T47D (cell line): ENCODE results near the gene TUSC2.

ENCODE experiments used
- DNase-seq, 2 experiments: peaks; one replicate each; pipeline versions ENCODE4 v3.0.0 to v3.0.0-alpha.2; 2011 to 2012; ENCODE audit warnings: low read depth in 1 of 2, low spot score in 1 of 2
- JUND ChIP-seq: IDR thresholded peaks from 2 replicates; pipeline ENCODE4 v1.6.1; 2012; ENCODE audit warnings: low read depth
- in situ Hi-C: cut with HindIII; loops from 2 replicates; pipeline ENCODE4 v1.10.0; 2016; ENCODE audit warnings: low sequenced_read_pairs, low pct_unique_long_range_greater_than_20kb

TUSC2 gene

DNA sequence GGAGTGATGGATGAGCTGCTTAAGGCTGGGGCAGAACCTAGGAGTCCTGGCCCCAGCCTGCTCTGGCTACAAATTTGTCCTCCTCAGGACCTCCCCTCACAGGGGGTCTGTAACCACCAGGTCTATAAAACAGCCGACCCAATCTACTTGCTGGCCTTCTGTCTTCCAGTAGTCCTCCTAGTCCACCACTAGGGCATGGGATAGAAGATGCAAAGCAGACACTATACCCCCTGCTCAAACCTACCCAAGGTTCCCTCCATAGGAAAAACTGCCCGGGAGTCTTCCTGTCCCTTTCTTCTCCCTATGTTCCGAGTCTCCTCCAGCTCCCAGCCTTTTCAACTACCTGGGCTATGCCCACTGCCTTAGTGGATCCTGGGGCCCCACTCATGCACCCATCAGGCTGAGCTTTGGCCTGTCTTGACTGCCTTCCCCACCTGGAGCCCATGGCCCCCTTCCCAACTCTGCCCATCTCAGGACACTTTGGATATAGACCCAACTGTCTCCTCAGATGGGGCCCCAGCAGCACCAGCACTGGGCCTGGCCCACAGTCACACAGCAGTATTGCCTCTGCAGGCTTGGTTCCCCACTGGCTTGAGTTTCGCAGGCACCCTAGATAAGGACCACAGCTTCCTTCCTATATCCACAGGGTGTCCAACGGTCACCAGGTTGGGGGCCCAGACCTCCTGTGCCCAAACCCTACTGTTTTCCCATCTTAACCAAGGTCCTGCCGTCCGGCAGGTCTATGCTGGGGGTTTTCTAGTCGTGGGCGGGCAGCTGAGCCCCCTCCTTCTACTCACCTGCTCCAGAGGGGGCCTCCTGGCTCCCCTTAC lies 29.9 kb downstream of the TUSC2 start:
- no peak for TF ChIP-seq JUND
- in situ Hi-C loops = no loop called here
- no peak for DNase-seq

DNA sequence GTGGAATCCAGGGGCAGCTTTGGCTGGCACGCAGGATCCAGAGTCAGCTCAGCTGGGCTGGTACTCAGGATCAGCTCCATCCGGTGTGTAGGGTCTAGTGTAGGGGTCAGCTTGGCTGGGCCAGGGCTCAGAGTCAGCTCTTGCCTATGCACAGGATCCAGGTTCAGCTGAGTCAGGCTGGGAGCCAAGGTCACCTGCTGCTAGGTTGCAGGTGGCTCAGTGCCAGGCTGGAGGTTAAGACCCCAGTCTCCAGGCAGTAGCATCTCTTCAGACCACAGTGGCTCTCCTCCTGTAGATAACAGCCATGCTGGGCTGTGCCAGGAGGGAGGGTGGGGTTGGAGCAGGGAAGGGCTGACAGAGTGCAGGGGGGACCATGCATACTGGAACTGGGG lies 30.6 kb downstream of the TUSC2 start:
- in situ Hi-C loops = no loop called here
- no peak for DNase-seq
- no peak for TF ChIP-seq JUND

DNA sequence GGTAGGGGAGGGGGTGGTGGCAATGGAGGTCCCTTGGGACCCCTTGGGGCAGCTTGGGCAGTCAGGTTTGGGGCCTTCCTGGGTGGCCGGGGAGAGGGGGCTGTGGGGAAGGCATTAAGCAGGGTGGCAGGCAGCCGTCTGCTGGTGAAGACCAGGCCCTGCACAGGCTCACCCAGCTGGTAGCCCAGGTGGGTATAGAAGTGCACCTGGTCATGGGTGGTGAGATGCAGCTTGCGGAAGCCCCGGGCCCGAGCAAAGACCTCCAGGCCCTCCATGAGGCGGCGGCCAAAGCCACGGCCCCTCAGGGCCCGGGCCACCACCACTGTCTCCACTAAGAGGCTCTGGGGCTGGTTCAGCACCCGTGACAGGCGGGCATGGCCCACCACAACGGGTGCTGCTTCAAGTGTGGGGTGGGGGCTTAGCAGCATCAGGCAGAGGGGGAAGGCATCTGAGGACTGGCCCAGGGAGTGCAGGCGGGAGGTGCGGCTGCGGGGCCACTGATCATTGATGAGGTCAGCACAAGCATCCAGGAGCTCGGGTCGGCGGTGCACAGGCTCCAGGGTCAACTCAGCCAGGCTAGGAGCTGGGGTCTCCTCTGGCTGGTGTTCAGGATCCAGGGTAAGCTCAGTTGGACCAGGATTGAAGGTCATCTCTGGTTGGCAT lies 31.2 kb downstream of the TUSC2 start:
- no peak for TF ChIP-seq JUND
- in situ Hi-C loops = no loop called here
- no peak for DNase-seq

DNA sequence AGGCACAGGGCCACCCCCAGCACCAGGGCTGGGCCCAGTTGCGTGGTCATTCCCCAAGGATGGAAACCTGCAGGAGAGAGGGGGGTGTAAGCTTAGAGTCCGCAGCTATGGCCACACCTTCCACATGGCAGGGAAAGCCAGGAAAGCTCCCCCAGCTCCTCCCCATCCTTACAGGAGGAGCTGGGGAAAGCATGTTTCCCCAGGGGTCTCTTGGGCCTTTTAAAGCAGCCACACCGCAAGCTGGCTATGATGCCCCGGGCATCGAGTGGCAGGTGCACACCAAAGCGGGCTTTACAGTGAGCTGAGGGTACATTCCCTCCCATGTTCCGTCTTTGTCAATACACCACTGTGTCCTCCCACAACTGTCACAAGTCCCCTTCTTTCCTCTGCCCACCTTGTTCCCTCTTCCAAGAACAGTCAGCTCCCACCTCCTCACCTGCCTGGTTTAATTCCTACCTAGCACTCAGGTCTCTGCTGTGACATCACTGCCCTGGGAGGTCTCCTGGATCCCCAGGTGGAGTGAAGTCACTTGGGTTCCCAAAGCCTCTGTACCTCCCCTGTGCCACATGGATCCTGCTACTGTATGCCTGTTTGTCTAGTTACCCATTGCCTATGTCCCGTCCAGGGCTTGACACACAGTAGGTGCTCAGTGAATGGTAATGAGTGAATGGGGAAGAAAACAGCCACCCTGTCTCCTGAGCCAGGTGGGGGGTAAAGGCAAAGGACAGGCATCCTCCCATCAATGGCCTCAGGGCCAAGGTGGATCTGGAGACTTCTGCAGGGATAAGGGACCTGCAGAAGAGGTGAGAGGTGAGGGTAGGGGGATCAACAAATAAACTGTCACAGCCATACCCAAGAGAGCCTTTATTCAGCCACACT lies 32.2 kb downstream of the TUSC2 start:
- DNase-seq = no peak
- in situ Hi-C loops = no loop called here
- no peak for TF ChIP-seq JUND

DNA sequence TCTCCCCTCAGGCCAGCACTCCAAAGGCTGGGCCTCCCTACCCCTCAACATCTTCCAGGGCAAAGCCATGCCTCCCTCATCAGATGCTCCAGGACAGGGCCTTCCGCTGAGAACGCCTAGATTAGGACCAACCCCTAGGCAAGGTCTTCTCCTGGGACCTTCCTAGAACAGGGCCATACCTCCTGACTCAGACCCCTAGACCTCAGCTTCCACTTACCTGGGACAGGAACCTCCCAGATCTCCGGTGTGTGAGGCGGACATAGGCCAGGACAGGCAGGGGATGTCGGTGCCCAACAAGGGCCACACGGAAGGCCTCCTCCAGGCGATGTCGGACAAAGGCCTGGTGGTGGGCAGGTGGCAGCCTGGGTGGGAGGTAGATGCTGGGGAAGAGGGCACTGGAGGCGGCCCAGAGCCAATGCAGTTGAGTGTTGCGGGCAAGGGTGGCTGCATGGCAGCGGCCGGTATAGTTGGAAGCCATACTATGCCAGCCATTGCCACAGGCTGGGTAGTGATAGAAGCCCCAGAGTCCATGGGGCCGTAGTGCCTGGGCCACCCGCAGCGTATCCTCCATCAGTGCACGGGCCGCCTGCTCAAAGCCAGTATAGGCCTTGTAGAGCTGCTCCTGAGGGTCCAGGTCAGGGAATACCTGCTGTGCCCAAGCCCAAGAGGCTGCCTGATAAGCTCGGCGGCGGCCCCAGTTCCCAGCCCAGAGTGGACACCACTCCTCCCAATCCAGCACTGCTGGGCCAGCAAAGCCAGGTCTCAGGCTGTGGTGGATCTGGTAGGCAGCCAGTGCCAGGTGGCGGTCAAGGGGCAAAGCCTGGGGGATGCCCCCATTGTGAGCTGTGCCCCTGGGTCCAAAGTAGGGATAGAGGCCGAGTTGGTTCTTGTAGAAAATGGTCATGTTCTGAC lies 33.3 kb downstream of the TUSC2 start:
- in situ Hi-C loops = no loop called here
- TF ChIP-seq JUND = no peak

DNA sequence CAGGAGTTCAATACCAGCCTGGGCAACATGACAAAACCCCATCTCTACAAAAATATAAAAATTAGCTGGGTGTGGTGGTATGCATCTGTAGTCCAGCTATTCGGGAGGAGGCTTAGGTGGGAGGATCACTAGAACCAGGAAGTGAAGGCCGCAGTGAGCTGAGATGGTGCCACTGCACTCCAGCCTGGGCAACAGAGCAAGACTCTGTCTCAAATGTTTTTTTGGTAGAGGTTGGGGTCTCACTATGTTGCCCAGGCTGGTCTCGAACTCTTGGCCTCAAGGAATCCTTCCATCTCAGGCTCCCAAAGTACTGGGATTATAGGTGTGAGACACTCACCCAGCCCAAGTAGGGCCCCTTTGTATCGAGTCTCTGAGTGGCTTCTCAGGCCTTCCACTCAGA lies 33.9 kb downstream of the TUSC2 start:
- in situ Hi-C loops = no loop called here
- no peak for TF ChIP-seq JUND

More for the DNA sequence above, 33.3 kb downstream of the TUSC2 start:
- DNase-seq = no peak

DNA sequence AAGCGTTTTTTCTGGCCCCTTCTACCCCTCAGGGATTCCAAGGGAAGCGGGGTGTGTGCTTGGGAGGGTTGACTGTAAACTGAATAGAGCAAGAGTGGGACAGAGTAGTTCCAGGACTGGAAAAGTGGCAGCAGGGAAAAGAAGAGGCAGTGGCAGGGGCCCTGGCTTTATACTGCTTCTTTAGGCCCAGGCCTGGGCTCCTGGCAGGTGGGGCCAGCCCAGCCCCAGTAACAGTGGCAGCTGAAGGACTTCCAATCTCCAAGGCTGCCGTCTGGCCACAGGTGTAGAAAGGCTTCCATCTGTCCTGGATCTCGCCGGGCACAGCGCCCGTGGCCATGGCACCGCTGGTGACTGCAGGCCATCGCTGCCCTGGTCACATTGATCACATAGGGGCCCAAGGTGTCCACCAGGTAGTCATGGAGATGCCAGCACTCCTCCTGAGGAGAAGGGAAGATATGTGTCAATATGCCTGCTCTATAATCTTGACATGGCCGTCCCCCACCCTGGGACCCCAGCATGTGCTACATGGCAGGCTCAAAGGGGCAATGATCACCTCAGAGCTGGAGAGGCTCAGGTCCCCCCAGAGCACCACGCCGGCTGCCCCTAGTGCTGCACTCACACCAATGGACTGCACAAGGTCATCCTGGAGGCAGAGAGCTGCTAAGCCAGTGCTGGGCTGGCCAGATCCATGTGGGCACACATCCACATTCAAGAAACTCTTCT lies 34.8 kb downstream of the TUSC2 start:
- no peak for DNase-seq
- TF ChIP-seq JUND = no peak
- in situ Hi-C loops = no loop called here

More for the DNA sequence above, 33.9 kb downstream of the TUSC2 start:
- no peak for DNase-seq

DNA sequence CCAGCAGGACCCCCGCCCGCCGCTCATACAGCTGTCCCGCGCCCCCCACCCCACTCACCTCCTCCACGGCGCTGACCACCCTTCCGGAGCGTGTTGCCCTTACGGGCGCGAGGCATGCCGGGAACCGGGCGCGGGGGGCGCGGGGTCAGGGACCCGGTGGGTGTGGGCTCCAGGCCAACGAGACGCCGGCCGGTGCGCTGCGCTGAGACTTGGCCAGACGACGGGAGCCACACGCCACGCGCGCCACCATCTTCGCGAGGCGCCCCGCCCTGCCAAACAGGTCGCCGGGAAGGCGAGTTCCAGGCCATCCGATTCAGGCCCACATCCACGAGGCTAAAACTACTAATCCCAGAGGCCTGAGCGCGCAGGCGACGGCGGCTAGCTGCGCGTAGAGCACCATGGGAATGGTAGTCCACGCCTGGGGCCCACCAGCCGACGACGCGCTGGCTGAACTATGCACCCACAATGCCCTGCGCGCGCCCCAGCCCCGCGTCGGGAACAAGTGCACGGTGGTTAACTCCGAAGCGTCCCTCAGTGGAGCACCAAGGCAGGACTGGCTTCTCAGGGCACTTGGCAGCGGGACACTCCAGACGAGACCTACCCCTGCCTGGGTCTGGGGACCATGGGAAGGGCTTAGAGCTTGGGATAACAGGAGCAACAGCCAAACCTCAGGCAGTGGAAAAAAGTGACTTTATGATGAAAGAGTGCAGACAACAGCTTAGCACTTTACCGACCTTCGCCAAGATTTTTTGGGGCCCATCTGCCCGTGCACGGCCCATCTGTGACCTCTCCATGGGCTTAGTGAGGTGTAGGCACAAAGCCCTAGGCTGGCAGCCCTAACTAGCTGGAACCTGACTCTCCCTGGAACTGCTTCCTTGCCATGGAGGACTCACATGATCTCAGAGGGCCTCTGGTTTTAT lies 35.6 kb downstream of the TUSC2 start, which contains the start of gene IFRD2:
Gene IFRD2, minus strand, starts transcription at position 271 of the 920 bp plus-strand sequence. Its CDS starts 155 bp downstream, at position 116.
- no peak for TF ChIP-seq JUND

DNA sequence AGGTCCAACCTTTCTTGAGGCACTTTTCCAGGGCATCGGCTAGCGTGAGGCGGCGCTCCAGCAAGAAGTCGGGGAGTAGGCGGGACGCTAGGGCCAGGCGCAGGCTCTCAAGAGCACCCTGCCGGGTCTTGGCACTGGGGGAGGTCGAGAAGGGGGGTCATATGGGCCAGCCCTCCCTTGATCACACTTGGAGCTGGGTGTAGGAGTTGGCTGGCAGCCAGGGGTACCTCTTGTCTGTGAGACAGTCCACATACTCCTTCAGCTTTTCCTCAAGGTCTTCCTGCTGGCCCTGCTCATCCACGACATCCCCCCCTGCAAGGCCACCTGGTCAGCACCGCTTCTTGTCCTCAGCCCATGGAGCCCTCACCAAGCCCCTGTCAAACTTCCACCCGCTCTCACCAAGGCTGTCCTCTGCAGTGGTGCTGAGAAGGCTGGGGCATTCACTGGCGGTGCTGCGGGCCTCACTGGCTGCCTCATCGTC lies 37.8 kb downstream of the TUSC2 start:
- TF ChIP-seq JUND = no peak
- no peak for DNase-seq
- in situ Hi-C loops = no loop called here

More for the DNA sequence above, 35.6 kb downstream of the TUSC2 start, which contains the start of gene IFRD2:
- in situ Hi-C loops = no loop called here
- DNase-seq = peak; percentile 70 to 97

DNA sequence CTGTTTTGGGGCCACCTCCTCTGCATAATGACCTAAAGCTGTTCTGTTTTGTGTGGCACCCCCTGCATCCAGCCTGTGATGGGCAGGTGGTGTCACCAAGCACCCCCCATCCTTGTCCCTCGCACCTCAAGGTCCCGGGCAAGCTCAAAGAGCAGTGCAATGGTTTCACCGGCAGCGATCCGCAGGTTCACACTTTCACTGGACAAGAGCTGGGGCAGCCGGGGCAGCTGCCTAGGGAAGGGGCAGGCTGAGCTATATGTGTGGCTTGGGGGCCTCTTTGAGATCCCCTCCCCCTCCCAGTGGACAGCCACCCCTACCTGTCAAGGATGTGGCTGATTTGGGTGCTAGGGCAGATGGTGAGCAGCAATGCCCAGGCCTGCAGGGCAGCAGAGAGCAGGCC lies 38.9 kb downstream of the TUSC2 start:
- TF ChIP-seq JUND = no peak
- in situ Hi-C loops = no loop called here
- no peak for DNase-seq
